ENCODE measurements around the gene MAMDC4. TPM values are rescaled to one million over a fixed set of nuclear protein-coding genes. Genes with fewer than 3 reads are reported as not detected.

MAMDC4 gene
- total and polyA plus RNA-seq, 2 of the 8 experiments (the other 6 are each of a cell fraction or from before 2014, with no cell fraction given) = 3.1 to 4.5 TPM

DNA sequence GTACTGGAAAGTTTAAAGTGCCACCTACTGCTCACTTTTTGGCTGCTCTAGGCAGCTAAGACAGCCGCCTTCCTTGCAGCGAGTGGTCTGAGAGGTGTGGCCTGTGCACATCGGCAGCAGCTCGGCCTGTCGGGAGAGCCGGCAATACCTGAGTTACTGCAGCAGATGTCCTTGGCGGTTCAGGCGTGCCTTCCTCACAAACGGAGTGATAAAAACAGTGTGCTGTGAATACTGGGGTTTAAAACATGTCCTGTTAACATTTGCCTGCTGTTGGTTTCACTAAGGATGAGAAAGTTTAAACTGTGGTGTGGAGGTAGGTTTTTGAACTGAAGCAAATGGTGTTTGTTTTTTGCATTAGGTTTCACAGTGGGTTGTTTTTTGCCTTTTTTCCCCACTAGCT lies 47.0 kb downstream of the MAMDC4 start:
- POLR2A ChIA-PET (ENCODE audit: partially characterized antibody) = interaction anchor here (1.3 to 2.0 kb wide), 2 partner anchors 14 to 39 kb away, joined by 3 to 7 read pairs; no protein-coding TSS in a partner anchor
- Histone ChIP-seq H3K23me2 (ENCODE audit: low read depth, low read length) (no peaks in the 10 kb centered on the region), H3K27ac (ENCODE audit: low read depth, low read length) (no peak overlapping the region), H4K8ac (ENCODE audit: extremely low read depth, insufficient read depth, low read length) (no peak overlapping the region), H2AK5ac (ENCODE audit: low read depth, low read length) (no peak overlapping the region), H4K20me1 (replicated peaks in 1 of 2; ENCODE audit: control insufficient read depth in 1 of 2, insufficient read depth in 2 of 2, low read length in 2 of 2) (peaks cover 5 to 23% of the 10 kb centered on the region in 2 experiments), H3K36me3 (ENCODE audit: control insufficient read depth in 2 of 4, insufficient read depth in 4 of 4, low read length in 3 of 4) (peaks cover 7 to 26% (median 23%) of the 10 kb centered on the region in 4 experiments; a peak in 6 of 8 replicates), H2BK12ac (ENCODE audit: low read depth, low read length) (no peak overlapping the region), H2BK20ac (ENCODE audit: low read length) (no peak overlapping the region), H2AFZ (ENCODE audit: low read length) (no peak overlapping the region), H3K79me1 (ENCODE audit: low read depth, low read length) (peaks cover 13% of the 10 kb centered on the region), H4K5ac (ENCODE audit: insufficient read length, low read depth, low read length) (no peak overlapping the region), H4K91ac (replicated peaks; ENCODE audit: insufficient read length, low read length) (no peak overlapping the region), H3K9ac (replicated peaks in 1 of 4; ENCODE audit: extremely low read depth in 1 of 4, low read depth in 3 of 4, low read length in 3 of 4) (no peak overlapping the region), H3K9me3 (ENCODE audit: insufficient read depth in 2 of 2, low read depth in 1 of 2, low read length in 1 of 2) (no peaks in the 10 kb centered on the region), H3K4me3 (ENCODE audit: extremely low read depth in 1 of 4, insufficient read depth in 2 of 4, low read depth in 3 of 4, low read length in 4 of 4) (no peak overlapping the region), H3K18ac (ENCODE audit: extremely low read depth, low read length) (no peak overlapping the region), H3K14ac (ENCODE audit: insufficient read length) (no peak overlapping the region), H3K4me2 (ENCODE audit: insufficient read depth in 1 of 2, low read depth in 2 of 2, low read length in 2 of 2) (no peak overlapping the region), H3K56ac (replicated peaks; ENCODE audit: insufficient read length, low read depth, low read length) (no peak overlapping the region), H3K4me1 (replicated peaks in 1 of 4; ENCODE audit: control insufficient read depth in 3 of 4, insufficient read depth in 4 of 4, low read length in 3 of 4) (no peaks in the 10 kb centered on the region; a peak in 1 of 7 replicates), H2BK15ac (ENCODE audit: low read length) (no peak overlapping the region), H2BK120ac (replicated peaks; ENCODE audit: low read depth, low read length) (no peak overlapping the region), H3K79me2 (ENCODE audit: control insufficient read depth in 1 of 2, insufficient read depth in 2 of 2, low read length in 2 of 2) (peaks cover 0 to 31% of the 10 kb centered on the region in 2 experiments; a peak in 2 of 4 replicates), H3K4ac (replicated peaks; ENCODE audit: insufficient read length, low read depth, low read length) (no peak overlapping the region), H2BK5ac (ENCODE audit: low read depth, low read length) (no peak overlapping the region), H3K23ac (ENCODE audit: insufficient read length) (no peak overlapping the region), H3K27me3 (replicated peaks in 1 of 4; ENCODE audit: control insufficient read depth in 3 of 4, extremely low read depth in 1 of 4, insufficient read depth in 3 of 4, low read length in 3 of 4) (no peaks in the 10 kb centered on the region)
- DNase-seq (ENCODE audit: low read depth in 1 of 2, low spot score in 2 of 2) (no peak), FAIRE-seq (no peak)
- CTCF ChIA-PET (ENCODE audit: partially characterized antibody) = interaction anchor here (0.6 to 1.3 kb wide), 2 partner anchors 29 to 49 kb away, joined by 3 read pairs; no protein-coding TSS in a partner anchor
- 88% methylated on average over 9 of the region's 9 CpGs; no CpG with 5 or more reads in 1 of the 2 experiments for WGBS, 2 experiments (ENCODE audit: extremely low coverage in 1 of 2, insufficient coverage in 1 of 2, insufficient read length in 1 of 2, insufficient replicate concordance in 2 of 2, low coverage in 1 of 2, low lambda C conversion rate in 2 of 2, missing lambda C conversion rate in 1 of 2)
- TF ChIP-seq ASH2L (IDR thresholded peaks at IDR 0.05; ENCODE audit: low read length) = no peak
- TF ChIP-seq TCF12 (IDR thresholded peaks at IDR 0.05; ENCODE audit: low read depth, low read length) = no peak
- no peak for TF ChIP-seq YY1 (IDR thresholded peaks at IDR 0.05; ENCODE audit: low read depth, low read length)
- TF ChIP-seq HDAC6 (IDR thresholded peaks at IDR 0.05; ENCODE audit: low read depth, low read length) = no peak
- no peak for TF ChIP-seq JUND (IDR thresholded peaks at IDR 0.05; ENCODE audit: low read length)
- TF ChIP-seq RBBP5 (IDR thresholded peaks at IDR 0.05; ENCODE audit: borderline replicate concordance, low read depth, low read length) = no peak
- TF ChIP-seq CBX5 (IDR thresholded peaks at IDR 0.05; ENCODE audit: low read depth, low read length) = no peak
- TF ChIP-seq MAFK (IDR thresholded peaks at IDR 0.05; ENCODE audit: low read depth, low read length) = no peak
- TF ChIP-seq SRF (IDR thresholded peaks at IDR 0.05; ENCODE audit: low read depth, low read length) = no peak
- TF ChIP-seq TBP (IDR thresholded peaks at IDR 0.05; ENCODE audit: low read depth, low read length) = no peak
- TF ChIP-seq HDAC2 (IDR thresholded peaks at IDR 0.05; ENCODE audit: borderline replicate concordance in 1 of 2, low read depth in 2 of 2, low read length in 2 of 2) = no peak

All from H1 (cell line).